ENCODE measurements around the gene SYNE1.

DNA sequence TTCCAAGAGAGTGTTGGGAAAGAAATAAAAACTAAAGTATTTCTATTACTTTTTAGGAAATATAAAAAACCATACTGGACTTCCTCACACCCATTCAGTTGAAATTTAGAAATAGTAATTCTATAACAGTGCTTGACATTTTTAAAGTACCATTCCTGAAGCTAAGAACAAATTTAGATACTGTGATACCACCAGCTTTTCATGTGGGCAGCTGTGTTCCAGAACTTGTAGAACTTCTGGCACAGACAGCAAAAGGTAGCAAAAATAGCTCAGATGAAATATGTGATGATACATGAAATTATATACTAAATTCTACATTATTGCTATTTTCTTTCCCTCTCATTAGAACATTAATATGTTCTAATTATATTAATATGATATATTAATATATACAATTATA lies 346.5 kb downstream of the SYNE1 start:
- no peak for TF ChIP-seq POLR2A (IDR thresholded peaks at IDR 0.05; ENCODE audit: low read length)
- TF ChIP-seq GATA1 (IDR thresholded peaks at IDR 0.05; ENCODE audit: low read depth, low read length) = no peak

Data from erythroblast (primary cell).